Measurements from ENCODE around the gene CLDN14. TPM values are rescaled to one million over a fixed set of nuclear protein-coding genes. Genes with fewer than 3 reads are reported as not detected.

Gene CLDN14
- total RNA-seq, 1 donor from 2014 or later, result 1.2 TPM

DNA sequence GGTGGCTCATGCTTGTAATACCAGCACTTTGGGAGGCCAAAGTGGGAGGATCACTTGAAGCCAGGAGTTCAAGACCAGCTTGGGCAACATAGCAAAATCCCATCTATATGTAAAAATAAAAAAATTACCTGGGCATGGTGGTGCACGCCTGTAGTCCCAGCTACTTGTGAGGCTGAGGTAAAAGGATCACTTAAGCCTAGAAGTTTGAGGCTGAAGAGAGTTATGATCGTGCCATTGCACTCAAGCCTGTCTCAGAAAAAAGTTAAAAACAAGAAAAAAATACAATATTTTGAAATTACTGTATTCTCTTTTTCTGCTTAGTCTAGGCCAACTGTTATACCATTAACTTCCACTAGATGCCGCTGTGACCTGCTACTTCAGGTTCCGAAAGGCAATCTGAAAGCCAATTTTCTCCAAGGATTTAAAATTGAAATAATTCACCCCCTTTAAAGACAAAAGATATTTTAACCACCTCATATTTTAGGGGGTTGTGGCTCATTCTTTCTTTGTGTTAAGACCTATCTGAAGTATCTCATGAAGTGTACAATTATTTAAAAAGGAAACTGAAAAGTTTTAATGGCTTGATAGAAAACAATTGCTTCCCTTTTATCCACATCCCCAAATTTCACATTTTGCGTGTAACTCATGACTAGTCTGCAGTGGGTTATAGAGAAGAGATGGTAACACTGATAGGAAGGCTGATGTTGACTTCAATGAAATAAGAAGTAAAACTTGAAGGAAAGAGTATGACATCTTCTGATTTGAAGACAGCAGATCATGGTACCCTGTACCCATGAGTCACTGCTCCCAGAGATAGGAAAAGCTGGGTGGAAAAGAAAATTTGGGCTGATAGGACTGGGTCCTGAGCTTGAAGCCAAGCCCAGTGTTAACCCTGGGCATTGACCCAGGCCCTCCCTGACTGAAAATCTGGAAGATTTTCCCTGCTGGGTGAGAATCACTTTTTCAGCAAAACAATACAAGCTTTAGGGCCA lies 24.4 kb upstream of the CLDN14 start:
- intact Hi-C loops (cut with DNase I), result loop anchor here (5.0 kb wide), 1 partner anchor 423 kb away; no protein-coding TSS in a partner anchor
- DNase-seq (ENCODE audit: low spot score), result no peak
- ATAC-seq, result no peak

DNA sequence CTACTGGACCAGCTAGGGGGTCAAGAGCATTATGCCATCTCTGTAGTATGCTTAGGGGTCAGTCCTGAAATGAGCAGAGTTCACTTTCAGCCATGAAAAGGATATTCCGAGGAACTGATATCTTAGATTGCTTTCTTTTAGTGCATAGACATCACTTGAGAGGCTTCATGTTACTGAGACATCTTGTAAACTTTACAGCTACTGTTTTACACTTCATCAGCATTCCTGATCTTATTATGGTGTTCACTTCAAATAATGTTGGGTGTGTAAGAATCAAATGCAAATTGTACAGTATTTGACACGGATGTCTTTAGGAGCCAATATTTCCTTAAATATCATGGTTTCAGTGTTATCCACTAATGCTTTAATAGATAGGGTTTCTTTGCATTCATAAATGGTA lies 22.4 kb upstream of the CLDN14 start:
- intact Hi-C loops (cut with DNase I), result loop anchor here (5.0 kb wide), 1 partner anchor 425 kb away; no protein-coding TSS in a partner anchor
- ATAC-seq (no peak), DNase-seq (ENCODE audit: low spot score) (no peak)

DNA sequence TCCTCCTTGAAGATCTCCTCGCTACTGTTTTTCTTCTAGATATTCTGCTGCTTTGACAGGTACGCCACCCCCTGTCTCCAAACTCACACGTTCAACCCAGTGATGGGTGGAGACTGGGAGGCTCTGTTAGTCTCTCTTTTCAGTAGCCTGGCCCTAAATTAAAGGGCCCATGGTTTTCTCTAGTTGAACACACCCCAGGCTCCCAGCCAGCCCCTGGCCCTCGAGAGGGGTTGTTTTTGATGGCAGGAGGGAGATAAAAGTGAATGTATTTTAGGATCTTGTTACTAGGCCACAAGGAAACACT lies 21.6 kb upstream of the CLDN14 start:
- ATAC-seq (no peak), DNase-seq (ENCODE audit: low spot score) (no peak)
- intact Hi-C loops (cut with DNase I), result loop anchor here (5.0 kb wide), 1 partner anchor 426 kb away; no protein-coding TSS in a partner anchor

DNA sequence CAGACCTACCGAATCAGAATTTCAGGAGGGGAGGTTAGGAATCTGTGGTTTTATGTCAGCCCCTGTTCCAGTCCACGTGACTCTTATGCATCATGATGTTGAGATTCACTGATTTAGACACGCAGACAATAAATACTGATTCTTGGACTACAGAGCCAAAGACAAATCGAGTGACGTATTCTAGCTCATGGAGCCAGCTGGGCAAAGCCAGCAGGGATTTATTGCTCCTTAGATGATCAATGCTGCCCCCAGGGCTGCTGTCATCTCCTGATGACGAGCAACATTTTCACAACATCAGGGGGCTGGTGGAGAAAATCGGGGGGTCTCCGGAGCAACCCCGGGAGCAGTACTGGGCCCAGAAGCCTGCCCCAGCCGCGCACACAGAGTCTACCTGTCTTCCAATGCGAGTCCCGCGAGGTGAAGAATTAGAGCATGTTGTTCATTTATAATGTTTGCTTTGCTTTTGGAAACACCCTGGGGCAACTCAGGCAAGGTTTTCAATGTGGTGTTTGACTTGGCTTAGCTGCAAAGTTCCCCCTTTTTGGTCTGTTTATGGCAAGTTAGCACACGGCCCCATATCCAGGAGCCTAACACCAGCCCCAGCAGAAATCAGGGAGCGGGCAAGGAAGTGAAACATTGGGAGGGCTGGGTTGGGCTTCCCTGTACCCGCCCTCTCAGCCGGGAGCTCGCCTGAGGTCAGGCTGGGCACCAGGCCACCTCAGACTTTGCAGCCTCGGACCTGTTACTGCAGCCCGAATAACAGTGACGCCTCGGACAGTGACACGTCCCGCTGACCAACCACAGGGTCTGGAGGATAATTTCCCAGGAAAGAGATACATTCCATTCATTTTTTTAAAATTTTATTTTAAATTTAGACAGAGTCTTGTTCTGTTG lies 19.9 kb upstream of the CLDN14 start:
- no peak for DNase-seq (ENCODE audit: low spot score)
- intact Hi-C loops (cut with DNase I), result loop anchor here (5.0 kb wide), 1 partner anchor 427 kb away; no protein-coding TSS in a partner anchor
- peak; percentile 71 for ATAC-seq

DNA sequence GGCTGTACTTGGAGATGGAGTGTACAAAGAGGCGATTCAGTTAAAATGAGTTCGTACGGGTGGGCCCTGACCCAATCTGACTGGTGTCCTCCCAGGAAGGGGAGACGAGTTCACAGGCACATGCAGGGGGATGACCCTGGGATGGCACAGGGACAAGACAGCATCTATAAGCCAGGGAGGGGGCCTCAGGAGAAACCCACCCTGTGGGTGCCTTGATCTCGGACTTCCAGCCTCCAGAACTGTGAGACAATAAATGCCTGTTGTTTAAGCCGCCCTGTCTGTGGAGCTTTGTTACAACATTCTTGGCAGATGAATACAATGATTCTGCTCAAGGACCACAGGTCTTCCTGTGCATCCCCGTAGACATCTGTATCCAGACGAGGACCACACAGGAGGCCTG lies 14.6 kb upstream of the CLDN14 start:
- DNase-seq (ENCODE audit: low spot score) (no peak), ATAC-seq (no peak)
- intact Hi-C loops (cut with DNase I), result no loop called here

DNA sequence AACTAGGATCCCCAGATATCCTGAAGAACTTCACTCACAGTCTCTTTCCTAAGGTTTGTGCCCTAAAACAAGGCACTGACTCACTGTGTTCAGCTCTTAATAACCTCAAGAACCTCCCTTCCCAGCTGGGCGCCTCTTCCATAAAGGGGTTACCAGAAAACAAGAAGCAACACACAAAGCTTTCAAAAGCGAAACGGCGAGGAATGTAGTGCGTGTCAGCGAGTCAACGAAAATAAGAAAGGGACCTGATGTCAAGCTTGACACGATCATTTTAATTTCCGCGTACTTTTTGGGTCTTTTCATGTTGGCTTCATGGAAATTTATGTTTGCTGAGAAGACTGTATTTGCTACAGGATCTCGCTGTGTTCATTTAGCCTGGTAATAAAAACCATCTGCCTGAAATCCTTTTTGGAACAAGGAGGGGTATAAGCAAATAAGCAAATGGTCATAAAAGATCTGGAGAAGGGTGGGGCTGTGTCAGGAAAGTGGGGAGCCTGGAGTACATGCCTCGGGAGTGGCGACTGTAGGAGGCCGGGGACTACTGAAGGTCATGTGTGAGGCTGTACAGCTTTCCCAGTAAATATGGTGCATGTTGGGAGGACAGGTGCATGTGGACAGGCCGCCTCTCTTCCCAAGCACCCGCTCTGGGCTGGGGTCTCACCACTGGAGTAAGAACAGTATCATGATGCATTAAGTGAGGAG lies 11.4 kb upstream of the CLDN14 start:
- DNase-seq (ENCODE audit: low spot score) (no peak), ATAC-seq (no peak)
- intact Hi-C loops (cut with DNase I), result no loop called here

DNA sequence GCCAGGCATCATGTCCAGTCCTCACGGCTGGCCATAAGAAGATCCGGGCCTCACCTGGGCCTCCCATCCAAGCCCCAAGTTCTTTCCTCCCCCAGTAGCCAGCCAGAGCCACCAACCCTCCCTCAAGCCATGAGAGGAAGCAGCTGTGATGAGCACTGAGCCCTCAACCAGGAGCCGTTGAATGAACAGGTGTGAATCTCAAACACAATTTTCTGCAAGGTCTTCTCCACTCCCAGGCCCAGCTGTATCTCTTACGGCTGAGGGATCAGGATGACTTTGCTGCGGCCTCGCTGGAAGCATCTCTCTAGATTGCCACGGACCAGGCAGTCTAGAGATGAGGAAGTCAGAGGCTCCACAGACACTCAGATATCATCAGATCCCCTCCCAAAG lies 9.8 kb upstream of the CLDN14 start:
- intact Hi-C loops (cut with DNase I), result no loop called here
- DNase-seq (ENCODE audit: low spot score) (no peak), ATAC-seq (no peak)

DNA sequence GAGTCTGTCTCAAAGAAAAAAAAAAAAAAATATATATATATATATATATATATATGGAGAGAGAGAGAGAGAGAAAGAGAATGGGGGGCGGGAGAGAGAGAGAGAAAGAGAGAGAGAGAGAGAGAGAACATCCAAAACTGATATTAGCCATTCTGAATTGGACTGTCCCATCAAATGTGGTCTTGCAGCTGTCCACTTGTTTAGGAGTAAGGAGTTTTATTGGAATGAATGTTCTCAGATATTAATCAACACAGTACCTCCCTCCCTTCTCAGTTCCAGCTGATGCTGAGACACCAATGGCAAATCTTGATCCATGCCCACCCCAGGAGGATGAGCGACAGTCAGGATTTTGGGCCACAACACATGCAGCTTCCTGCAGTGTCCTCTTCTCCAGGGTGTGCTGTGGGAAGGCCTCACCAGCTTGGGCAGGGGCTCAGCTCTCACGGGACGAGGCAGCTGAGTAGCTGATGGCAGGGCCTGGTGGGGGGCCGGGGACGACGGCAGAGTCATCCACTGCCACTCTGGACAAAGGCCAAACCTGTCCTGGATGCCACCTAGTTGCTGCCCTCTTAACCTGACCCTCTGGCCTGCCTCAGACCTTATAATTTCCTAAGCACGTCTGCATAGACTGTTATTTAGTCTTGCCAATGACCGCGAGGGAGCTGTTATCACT lies 9.3 kb upstream of the CLDN14 start:
- ATAC-seq (no peak), DNase-seq (ENCODE audit: low spot score) (no peak)
- intact Hi-C loops (cut with DNase I), result no loop called here

DNA sequence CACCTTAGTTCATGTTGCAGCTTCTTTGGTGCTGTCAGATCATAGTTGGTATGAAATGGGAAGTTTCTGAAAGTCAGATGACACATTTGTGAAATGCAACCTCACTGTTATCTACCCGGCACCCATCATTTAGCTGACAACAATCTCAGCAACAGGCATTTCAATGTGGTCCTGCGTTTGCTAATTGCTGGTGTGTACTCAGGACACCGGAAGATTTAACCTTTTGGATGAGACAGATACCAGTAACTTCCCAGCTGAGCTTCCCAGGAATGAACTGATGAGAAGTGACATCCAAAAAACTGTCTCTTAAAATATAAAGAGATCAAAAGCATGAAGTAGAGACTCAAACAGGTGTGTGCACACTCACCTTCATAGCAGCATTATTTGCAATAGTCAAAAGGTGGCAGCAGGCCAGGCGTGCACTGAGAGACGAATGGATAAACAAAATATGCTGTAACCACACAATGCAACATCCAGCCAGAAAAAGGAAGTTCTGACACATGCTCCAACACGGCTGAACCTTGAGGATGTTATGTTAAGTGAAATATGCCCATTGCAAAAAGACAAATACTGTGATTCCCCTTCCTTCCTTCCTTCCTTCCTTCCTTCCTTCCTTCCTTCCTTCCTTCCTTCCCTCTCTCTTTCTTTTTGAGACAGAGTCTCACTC lies 7.9 kb upstream of the CLDN14 start:
- ATAC-seq, result no peak
- DNase-seq (ENCODE audit: low spot score), result no peak
- intact Hi-C loops (cut with DNase I), result no loop called here

DNA sequence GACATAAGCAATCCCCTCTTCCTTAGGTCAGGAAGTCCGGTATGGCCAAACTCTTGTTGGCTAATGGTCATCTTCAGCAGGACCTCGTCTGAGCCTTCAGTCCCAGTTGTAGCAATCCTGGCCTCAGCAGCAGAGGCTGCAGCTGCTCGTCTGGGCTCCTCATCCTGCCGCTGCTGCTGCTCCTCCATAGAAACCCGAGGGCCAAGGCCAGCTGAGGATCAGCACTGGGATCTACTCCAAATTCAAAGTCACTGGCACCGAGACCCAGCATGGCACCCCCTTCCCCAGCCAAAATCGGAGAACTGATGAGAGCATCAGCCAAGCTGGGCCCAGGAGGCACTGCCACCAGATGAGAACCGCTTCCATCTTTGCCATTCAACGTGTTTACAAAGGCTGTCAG lies 6.3 kb upstream of the CLDN14 start:
- no peak for ATAC-seq
- intact Hi-C loops (cut with DNase I), result no loop called here
- DNase-seq (ENCODE audit: low spot score), result no peak

DNA sequence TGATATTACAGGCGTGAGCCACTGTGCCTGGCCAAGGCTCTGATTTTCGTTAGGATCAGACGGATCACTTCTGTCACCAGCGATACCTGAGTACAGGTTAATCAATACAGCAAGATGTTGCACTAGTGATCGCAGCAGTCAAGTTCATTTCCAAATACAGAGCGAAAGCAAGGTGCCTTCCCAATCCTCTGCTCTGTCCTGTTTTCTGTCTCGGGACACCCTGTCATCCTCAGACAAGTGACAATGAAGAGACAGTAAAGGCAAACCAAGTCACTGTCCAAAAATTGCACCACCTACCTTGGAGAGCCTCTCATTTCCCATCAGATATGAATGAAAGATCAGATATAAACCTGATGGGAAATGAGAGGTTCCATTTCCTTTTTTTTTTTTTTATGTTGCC lies 5.6 kb upstream of the CLDN14 start:
- intact Hi-C loops (cut with DNase I), result no loop called here
- DNase-seq (ENCODE audit: low spot score) (no peak), ATAC-seq (no peak)

DNA sequence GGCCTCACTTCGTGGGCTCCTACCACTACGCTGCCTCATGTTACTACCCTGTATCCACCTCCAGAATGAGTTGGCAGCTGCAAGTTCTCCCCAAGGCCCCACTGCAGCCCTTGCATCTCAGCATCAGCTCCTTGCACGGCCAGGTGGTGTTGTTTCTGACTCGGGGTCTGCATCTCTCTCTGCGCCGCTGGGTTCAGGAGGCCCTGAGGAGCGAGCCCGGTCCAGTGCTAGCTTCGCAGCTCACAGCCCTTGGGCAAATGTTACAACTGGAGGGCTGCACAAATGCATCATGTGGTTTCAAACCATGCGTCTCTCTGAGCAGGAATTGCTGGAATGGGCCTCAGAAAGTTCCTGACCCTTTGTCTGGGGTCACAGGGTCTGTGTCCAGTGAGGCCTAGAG lies 3.2 kb upstream of the CLDN14 start:
- intact Hi-C loops (cut with DNase I), result no loop called here
- DNase-seq (ENCODE audit: low spot score), result no peak
- ATAC-seq, result no peak

DNA sequence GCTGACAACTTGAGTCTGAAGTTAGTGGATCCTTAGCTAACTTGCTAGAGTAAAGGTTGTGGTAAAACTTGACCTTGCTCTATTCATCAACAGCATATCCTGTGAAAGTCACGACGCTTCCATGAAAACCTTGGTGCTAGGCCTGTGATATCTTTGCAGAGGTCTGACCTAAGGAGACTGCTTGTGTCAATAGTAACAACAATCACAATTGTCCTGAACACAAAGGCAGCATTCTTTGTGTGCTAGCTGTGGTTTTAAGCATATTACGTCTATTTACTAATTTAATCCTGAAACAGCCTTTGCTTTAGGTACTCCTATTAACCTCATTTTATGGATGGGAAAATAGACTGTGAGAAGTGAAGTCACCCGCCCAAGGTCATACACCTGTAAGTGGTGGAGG lies 2.8 kb upstream of the CLDN14 start:
- DNase-seq (ENCODE audit: low spot score), result no peak
- intact Hi-C loops (cut with DNase I), result no loop called here
- no peak for ATAC-seq

DNA sequence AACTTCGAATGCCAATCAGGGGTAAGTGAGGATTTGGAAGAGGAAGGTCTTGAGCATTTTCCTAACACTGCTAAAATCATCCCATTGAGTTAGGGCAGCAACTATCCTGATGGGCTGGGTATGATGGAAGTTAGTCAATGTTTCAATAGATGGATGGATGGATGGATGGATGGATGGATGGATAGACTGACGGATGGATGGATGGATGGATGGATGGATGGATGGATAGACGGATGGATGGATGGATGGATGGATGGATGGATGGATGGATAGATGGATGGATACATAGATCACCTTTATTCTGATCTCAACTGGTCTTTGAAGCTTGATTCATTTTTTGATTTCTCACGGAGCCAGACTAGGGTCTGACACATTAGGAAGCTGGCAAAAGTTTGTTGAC lies 2.3 kb upstream of the CLDN14 start:
- intact Hi-C loops (cut with DNase I), result no loop called here
- ATAC-seq (no peak), DNase-seq (ENCODE audit: low spot score) (no peak)

DNA sequence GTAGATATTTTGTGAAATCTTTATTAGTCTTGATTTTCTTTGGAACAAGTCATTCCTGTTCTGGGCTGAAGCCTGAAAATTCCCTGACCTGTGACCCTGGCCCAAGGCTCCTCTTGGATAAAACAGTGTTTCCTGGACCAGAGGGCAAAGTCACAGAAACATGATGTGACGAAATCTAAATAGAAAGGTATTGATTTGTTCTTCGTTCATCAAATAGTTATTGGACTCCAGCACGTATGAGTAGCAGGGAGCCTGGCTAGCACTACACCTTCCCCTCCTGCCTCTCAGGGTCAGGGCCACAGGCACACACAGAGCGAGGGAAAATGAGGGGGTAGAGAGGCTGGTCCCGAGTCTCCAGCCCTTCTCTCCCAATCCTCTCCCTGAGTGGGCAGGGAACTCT lies 1.7 kb upstream of the CLDN14 start:
- intact Hi-C loops (cut with DNase I), result no loop called here
- ATAC-seq, result no peak
- DNase-seq (ENCODE audit: low spot score), result no peak

DNA sequence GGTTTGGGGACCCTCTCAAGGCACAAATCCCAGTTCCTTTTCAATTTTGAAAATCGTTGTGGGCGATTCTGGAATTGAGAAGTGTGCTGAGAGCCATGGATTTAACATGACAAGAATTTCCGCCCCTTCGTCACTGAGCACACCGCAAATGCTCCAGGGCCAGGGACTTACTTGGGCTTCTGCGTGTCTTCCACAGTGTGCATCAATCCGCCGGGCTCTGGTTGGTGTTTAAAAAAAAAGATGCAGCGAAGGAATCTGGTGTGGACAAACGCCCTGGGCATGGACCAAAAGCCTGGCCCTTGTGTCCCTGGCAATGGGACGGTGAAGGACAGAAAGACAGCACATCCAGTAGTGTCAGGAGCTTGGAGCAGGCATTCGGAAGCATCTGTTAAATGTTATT lies 696 bp upstream of the CLDN14 start:
- ATAC-seq, result no peak
- intact Hi-C loops (cut with DNase I), result no loop called here

DNA sequence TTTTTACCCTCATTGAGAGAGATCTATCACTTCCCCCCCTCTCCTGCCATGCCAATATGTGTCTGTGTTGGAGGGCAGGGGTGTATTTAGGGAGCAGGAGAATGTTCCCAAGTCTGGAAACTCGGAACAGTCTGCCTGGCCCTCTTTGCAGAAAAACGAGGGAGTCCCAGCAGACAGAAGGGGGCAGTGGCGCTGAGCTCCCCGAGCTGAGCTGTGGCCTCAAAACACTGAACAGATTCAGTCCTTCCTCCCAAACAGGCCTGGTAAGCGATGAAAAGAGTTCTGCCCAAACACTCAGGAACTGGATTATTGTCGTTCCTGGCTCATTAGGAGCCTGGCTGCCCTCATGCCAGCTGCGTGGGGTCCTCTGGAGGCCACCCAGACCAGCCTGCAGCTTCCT lies 981 bp downstream of the CLDN14 start:
- no peak for ATAC-seq
- intact Hi-C loops (cut with DNase I), result no loop called here
- DNase-seq (ENCODE audit: low spot score), result no peak

More for the DNA sequence above, 696 bp upstream of the CLDN14 start:
- DNase-seq (ENCODE audit: low spot score), result no peak

DNA sequence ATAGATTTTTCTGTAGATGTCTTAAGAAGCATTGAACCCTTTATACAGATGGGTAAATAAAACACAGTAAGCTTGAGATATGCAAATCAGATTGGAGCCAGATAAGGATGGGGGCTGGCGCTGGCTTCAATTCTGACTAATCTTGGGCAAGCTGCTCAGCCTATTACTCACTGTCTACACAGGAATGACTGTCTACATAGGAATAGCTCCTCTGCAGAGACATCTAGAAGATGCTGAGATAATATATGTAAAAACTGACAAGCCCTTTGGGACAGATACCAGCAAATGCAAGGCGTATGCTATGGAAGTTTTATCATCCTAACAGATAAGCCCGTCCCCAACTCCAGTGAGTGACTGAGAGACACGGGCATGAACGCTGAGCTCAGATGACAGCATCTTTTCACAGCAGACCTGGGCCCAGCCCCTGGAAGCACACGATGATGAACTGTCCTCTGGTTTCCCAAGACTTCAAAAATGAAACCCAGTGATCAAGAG lies 1.7 kb downstream of the CLDN14 start:
- intact Hi-C loops (cut with DNase I), result no loop called here
- DNase-seq (ENCODE audit: low spot score), result no peak
- ATAC-seq, result no peak

Measured in sciatic nerve (tissue), 2 donors.